Measurements from ENCODE around the gene CDC42.

Gene CDC42

GRCh38 chr1:22037520-22037919 is 15.0 kb upstream of the CDC42 start:
- no peak for DNase-seq (ENCODE audit: low spot score)

GRCh38 chr1:22038036-22038435 is 14.5 kb upstream of the CDC42 start:
- no peak for DNase-seq (ENCODE audit: low spot score)

- peak; percentile 55 for DNase-seq (ENCODE audit: low spot score)
These were observed 12.8 kb upstream of the CDC42 start for GRCh38 chr1:22039594-22040285.

GRCh38 chr1:22040286-22040623 is 12.3 kb upstream of the CDC42 start:
- DNase-seq (ENCODE audit: low spot score), result no peak

GRCh38 chr1:22041505-22041904 is 11.0 kb upstream of the CDC42 start:
- no peak for DNase-seq (ENCODE audit: low spot score)

GRCh38 chr1:22043198-22043769 is 9.2 kb upstream of the CDC42 start:
- DNase-seq (ENCODE audit: low spot score), result no peak

- peak; percentile 30 for DNase-seq (ENCODE audit: low spot score)
These were observed 7.7 kb upstream of the CDC42 start for GRCh38 chr1:22044690-22045420.

- no peak for DNase-seq (ENCODE audit: low spot score)
These were observed 6.8 kb upstream of the CDC42 start for GRCh38 chr1:22045604-22046228.

- peak; percentile 21 for DNase-seq (ENCODE audit: low spot score)
These were observed 3.9 kb upstream of the CDC42 start for GRCh38 chr1:22048351-22049192.

- no peak for DNase-seq (ENCODE audit: low spot score)
These were observed 2.2 kb upstream of the CDC42 start for GRCh38 chr1:22050330-22050729.

- DNase-seq (ENCODE audit: low spot score), result no peak
These were observed 848 bp upstream of the CDC42 start for GRCh38 chr1:22051607-22052114.

GRCh38 chr1:22053017-22053860 is 730 bp downstream of the CDC42 start:
- DNase-seq (ENCODE audit: low spot score), result peak; percentile 72

- no peak for DNase-seq (ENCODE audit: low spot score)
These were observed 1.6 kb downstream of the CDC42 start for GRCh38 chr1:22053861-22054770.

GRCh38 chr1:22055463-22055862 is 3.0 kb downstream of the CDC42 start:
- DNase-seq (ENCODE audit: low spot score), result no peak

- DNase-seq (ENCODE audit: low spot score), result no peak
These were observed 3.5 kb downstream of the CDC42 start for GRCh38 chr1:22056043-22056442.

GRCh38 chr1:22056936-22057335 is 4.4 kb downstream of the CDC42 start:
- no peak for DNase-seq (ENCODE audit: low spot score)

- DNase-seq (ENCODE audit: low spot score), result no peak
These were observed 5.4 kb downstream of the CDC42 start for GRCh38 chr1:22057861-22058260.

- DNase-seq (ENCODE audit: low spot score), result no peak
These were observed 12.4 kb downstream of the CDC42 start for GRCh38 chr1:22064751-22065402.

- DNase-seq (ENCODE audit: low spot score), result no peak
These were observed 19.0 kb downstream of the CDC42 start for GRCh38 chr1:22071511-22071910.

All from AG08395 (cell line).